ENCODE data around the gene MAZ.

GRCh38 chr16:29826342-29826695, 20.0 kb downstream of the MAZ start:
- TF ChIP-seq POLR2A (IDR thresholded peaks at IDR 0.05) (no peak), EP300 (IDR thresholded peaks at IDR 0.05) (no peak), CTCF (IDR thresholded peaks at IDR 0.05) (no peak)
